Ecto neural progenitor cell (in vitro differentiated cells): ENCODE data around the gene ADGRV1.
"Not testable (repeated sequence)": the region's sequence is repeated elsewhere in the genome, so short reads cannot be mapped to it uniquely, and the experiment has no call there.

Experiments
- DNase-seq: peaks from one replicate; pipeline ENCODE4 v3.0.0-alpha.2; 2018; ENCODE audit warnings: low spot score

The ADGRV1 gene

GRCh38 chr5:90549729-90550275 is 8.8 kb upstream of the ADGRV1 start:
- DNase-seq: no peak

GRCh38 chr5:90550963-90551362 is 7.6 kb upstream of the ADGRV1 start:
- DNase-seq: no peak

GRCh38 chr5:90551376-90551775 is 7.2 kb upstream of the ADGRV1 start:
- no peak for DNase-seq

GRCh38 chr5:90553711-90554110 is 4.9 kb upstream of the ADGRV1 start:
- no peak for DNase-seq

GRCh38 chr5:90554358-90555006 is 4.1 kb upstream of the ADGRV1 start:
- DNase-seq: no peak

- DNase-seq: no peak
Observed at GRCh38 chr5:90555666-90556065, 2.9 kb upstream of the ADGRV1 start.

- no peak for DNase-seq
Observed at GRCh38 chr5:90557391-90557790, 1.2 kb upstream of the ADGRV1 start.

- DNase-seq: no peak
Observed at GRCh38 chr5:90557871-90558270, 726 bp upstream of the ADGRV1 start.

- DNase-seq: no peak
Observed at GRCh38 chr5:90560771-90561170, 2.2 kb downstream of the ADGRV1 start.

GRCh38 chr5:90561766-90562165 is 3.2 kb downstream of the ADGRV1 start:
- DNase-seq: no peak

GRCh38 chr5:90562341-90562740 is 3.7 kb downstream of the ADGRV1 start:
- no peak for DNase-seq

GRCh38 chr5:90563108-90563507 is 4.5 kb downstream of the ADGRV1 start:
- DNase-seq: no peak

GRCh38 chr5:90565491-90565890 is 6.9 kb downstream of the ADGRV1 start:
- no peak for DNase-seq

GRCh38 chr5:90569084-90569483 is 10.5 kb downstream of the ADGRV1 start:
- DNase-seq: no peak

GRCh38 chr5:90570034-90570433 is 11.4 kb downstream of the ADGRV1 start:
- DNase-seq: no peak

GRCh38 chr5:90571147-90571773 is 12.7 kb downstream of the ADGRV1 start:
- no peak for DNase-seq

- no peak for DNase-seq
Observed at GRCh38 chr5:90575712-90576111, 17.1 kb downstream of the ADGRV1 start.

- not testable (repeated sequence) for DNase-seq
Observed at GRCh38 chr5:90576566-90576965, 18.0 kb downstream of the ADGRV1 start.

- DNase-seq: not testable (repeated sequence)
Observed at GRCh38 chr5:90579905-90580304, 21.3 kb downstream of the ADGRV1 start.

GRCh38 chr5:90581956-90582355 is 23.4 kb downstream of the ADGRV1 start:
- DNase-seq: no peak

- no peak for DNase-seq
Observed at GRCh38 chr5:90585337-90585986, 26.9 kb downstream of the ADGRV1 start.

GRCh38 chr5:90586469-90586868 is 27.9 kb downstream of the ADGRV1 start:
- no peak for DNase-seq

- no peak for DNase-seq
Observed at GRCh38 chr5:90590170-90590569, 31.6 kb downstream of the ADGRV1 start.
